ENCODE results near the gene GOLGA7B.

GOLGA7B gene

GRCh38 chr10:97844678-97845077 is 5.0 kb upstream of the GOLGA7B start:
- ChIA-PET CTCF (interaction anchor here (0.6 kb wide), 1 partner anchor 25 kb away, joined by 3 read pairs; no protein-coding TSS in a partner anchor), POLR2A (no interaction called here)
- no peaks in the 10 kb centered on the region for H3K36me3 ChIP-seq (ENCODE audit: control insufficient read depth in 2 of 2, insufficient read depth in 1 of 2, low read length in 2 of 2)
- H3K4me3 ChIP-seq (ENCODE audit: low read depth, low read length) = no peak overlapping the region
- H3K4me1 ChIP-seq (ENCODE audit: control insufficient read depth, insufficient read depth, low read length) = no peaks in the 10 kb centered on the region
- no peak for TF ChIP-seq ZNF785 (tag by site-specific recombination; IDR thresholded peaks at IDR 0.05)
- TF ChIP-seq ZNF623 (tag by site-specific recombination; IDR thresholded peaks at IDR 0.05) = no peak
- TF ChIP-seq ZBTB10 (tag by site-specific recombination; IDR thresholded peaks at IDR 0.05) = no peak
- peak; percentile 68; the same call in 1 of the 2 replicates for TF ChIP-seq REST (tag by site-specific recombination; IDR thresholded peaks at IDR 0.05)
- TF ChIP-seq HOXA7 (CRISPR knock-in tag; IDR thresholded peaks at IDR 0.05; ENCODE audit: borderline replicate concordance) = no peak
- TF ChIP-seq ZNF560 (tag by site-specific recombination; IDR thresholded peaks at IDR 0.05; ENCODE audit: borderline replicate concordance) = no peak
- no peak for TF ChIP-seq ZNF544 (tag by site-specific recombination; IDR thresholded peaks at IDR 0.05)
- no peak for TF ChIP-seq ZNF426 (tag by site-specific recombination; IDR thresholded peaks at IDR 0.05)
- H3K9me3 ChIP-seq (ENCODE audit: control insufficient read depth, insufficient read depth, low read depth, low read length) = no peaks in the 10 kb centered on the region
- no peak overlapping the region for H3K27ac ChIP-seq (ENCODE audit: extremely low read depth, low read depth, low read length)

- TF ChIP-seq ZBTB11 (tag by site-specific recombination; conservative IDR thresholded peaks at IDR 0.05; ENCODE audit: low read depth) (peak; percentile 97), ZNF335 (tag by site-specific recombination; conservative IDR thresholded peaks at IDR 0.05) (peak; percentile 62), ZBTB20 (tag by site-specific recombination; IDR thresholded peaks at IDR 0.05) (0 out of 2 replicates have a peak, but pooled peaks have one; percentile 27), ZNF398 (tag by site-specific recombination; IDR thresholded peaks at IDR 0.05) (peak; percentile 30; the same call in 1 of the 2 replicates), ZNF600 (tag by site-specific recombination; IDR thresholded peaks at IDR 0.05) (peak; percentile 24; the same call in 1 of the 2 replicates), ZNF366 (tag by site-specific recombination; conservative IDR thresholded peaks at IDR 0.05) (peak; percentile 53; the same call in 1 of the 2 replicates), AEBP2 (tag by site-specific recombination; IDR thresholded peaks at IDR 0.05; ENCODE audit: borderline replicate concordance) (no peak), ZNF341 (tag by site-specific recombination; IDR thresholded peaks at IDR 0.05; ENCODE audit: low read depth) (0 out of 2 replicates have a peak, but pooled peaks have one; percentile 51), HOXC10 (CRISPR knock-in tag; IDR thresholded peaks at IDR 0.05) (no peak), ZFP41 (tag by site-specific recombination; IDR thresholded peaks at IDR 0.05; ENCODE audit: borderline replicate concordance) (no peak), ZNF473 (tag by site-specific recombination; IDR thresholded peaks at IDR 0.05) (no peak)
- POLR2A ChIA-PET = interaction anchor here (0.6 to 0.9 kb wide), 2 partner anchors 13 to 182 kb away, joined by 3 to 4 read pairs; partner anchors contain the start of gene CRTAC1
- CTCF ChIA-PET = interaction anchor here (0.6 to 1.5 kb wide), 5 partner anchors 12 to 545 kb away, joined by 3 to 5 read pairs (median 3); no protein-coding TSS in a partner anchor
- no peaks in the 10 kb centered on the region for H3K9me3 ChIP-seq (ENCODE audit: control insufficient read depth, insufficient read depth, low read depth, low read length)
- peak overlapping the region; percentile 44 for H3K4me3 ChIP-seq (ENCODE audit: low read depth, low read length)
- H3K36me3 ChIP-seq (ENCODE audit: control insufficient read depth in 2 of 2, insufficient read depth in 1 of 2, low read length in 2 of 2) = no peaks in the 10 kb centered on the region
- no peak overlapping the region for H3K27ac ChIP-seq (ENCODE audit: extremely low read depth, low read depth, low read length)
- no peaks in the 10 kb centered on the region for H3K4me1 ChIP-seq (ENCODE audit: control insufficient read depth, insufficient read depth, low read length)
Measured at GRCh38 chr10:97849103-97849686, 448 bp upstream of the GOLGA7B start.

Data from HEK293 (cell line).